A673 (cell line): ENCODE results near the gene PPM1N. TPM values are rescaled to one million over a fixed set of nuclear protein-coding genes. Genes with fewer than 3 reads are reported as not detected.

ENCODE experiments used
- BruUV-seq: library from RNA; stranded (reverse); fragments of 400-500 nt; replicated peaks from 2 replicates; lab custom pipeline; 2021; lab: Mats Ljungman, UMichigan
- CTCF ChIA-PET: fragments of 300-600 bp; sonication (Branson Sonifier 250); formaldehyde crosslinking; loops from one replicate; lab custom pipeline; 2022; ENCODE audit warnings: antibody characterized with exemption; lab: Charles Lee
- POLR2A ChIA-PET: fragments of 300-600 bp; sonication (Branson Sonifier 250); formaldehyde crosslinking; loops from one replicate; lab custom pipeline; 2022; ENCODE audit warnings: antibody characterized with exemption; ENCODE audit not compliant: low non-redundant PET; lab: Charles Lee
- DNase-seq: peaks from one replicate; pipeline ENCODE4 v3.0.0-alpha.2; 2015; ENCODE audit warnings: low spot score
- H3K27ac ChIP-seq: fragments of 200-600 bp; sonication (generic); 2 replicates; pipeline ENCODE4 v1.5.1; 2016; ENCODE audit warnings: mixed run types, low read depth, mild to moderate bottlenecking, mixed read lengths, antibody characterized with exemption, low read length; ENCODE audit not compliant: poor library complexity, severe bottlenecking
- H3K27me3 ChIP-seq: fragments of 200-600 bp; sonication (generic); replicated peaks from 2 replicates; pipeline ENCODE4 v1.6.1; 2017; ENCODE audit warnings: mixed run types, low read depth, mild to moderate bottlenecking, mixed read lengths, antibody characterized with exemption, low read length; ENCODE audit not compliant: insufficient read depth, poor library complexity
- H3K36me3 ChIP-seq: fragments of 200-600 bp; sonication (generic); 2 replicates; pipeline ENCODE4 v1.6.1; 2016; ENCODE audit warnings: mixed run types, mild to moderate bottlenecking, mixed read lengths, antibody characterized with exemption, low read length; ENCODE audit not compliant: insufficient read depth, poor library complexity, severe bottlenecking
- H3K4me1 ChIP-seq: fragments of 200-600 bp; sonication (generic); 2 replicates; pipeline ENCODE4 v1.6.1; 2017; ENCODE audit warnings: mixed run types, mild to moderate bottlenecking, mixed read lengths, antibody characterized with exemption, low read length; ENCODE audit not compliant: insufficient read depth, poor library complexity, severe bottlenecking
- H3K4me3 ChIP-seq: fragments of 200-600 bp; sonication (generic); 2 replicates; pipeline ENCODE4 v1.5.1; 2016; ENCODE audit warnings: low read depth, mixed run types, mild to moderate bottlenecking, mixed read lengths, low read length; ENCODE audit not compliant: poor library complexity, severe bottlenecking
- H3K9me3 ChIP-seq: fragments of 200-600 bp; sonication (generic); 2 replicates; pipeline ENCODE4 v1.6.1; 2016; ENCODE audit warnings: mixed run types, low read depth, mild to moderate bottlenecking, mixed read lengths, antibody characterized with exemption, low read length; ENCODE audit not compliant: poor library complexity, severe bottlenecking
- CTCF ChIP-seq: fragments of 300-800, 200-600 bp; sonication (generic); conservative IDR thresholded peaks from 2 replicates; pipeline ENCODE4 v1.5.1; 2017; ENCODE audit warnings: low read depth, mild to moderate bottlenecking, antibody characterized with exemption, low read length, moderate library complexity, mixed read lengths
- EZH2 ChIP-seq: fragments of 200-600 bp; sonication (generic); IDR thresholded peaks from 2 replicates; pipeline ENCODE4 v1.6.1; 2017; ENCODE audit warnings: borderline replicate concordance, low read depth, mild to moderate bottlenecking, mixed read lengths, antibody characterized with exemption, low read length; ENCODE audit not compliant: poor library complexity, severe bottlenecking
- intact Hi-C: fragments of 100-400 bp; cut with micrococcal nuclease; formaldehyde crosslinking; loops from one replicate; pipeline ENCODE4 v1.10.0; 2022; ENCODE audit not compliant: unreplicated experiment
- total RNA-seq: library from RNA; stranded (reverse); gene quantifications from 2 replicates; pipeline ENCODE4 v1.2.3, GENCODE V29; 2021

The PPM1N gene
- total RNA-seq, 1 experiment from 2014 or later, result 0.80 TPM

DNA sequence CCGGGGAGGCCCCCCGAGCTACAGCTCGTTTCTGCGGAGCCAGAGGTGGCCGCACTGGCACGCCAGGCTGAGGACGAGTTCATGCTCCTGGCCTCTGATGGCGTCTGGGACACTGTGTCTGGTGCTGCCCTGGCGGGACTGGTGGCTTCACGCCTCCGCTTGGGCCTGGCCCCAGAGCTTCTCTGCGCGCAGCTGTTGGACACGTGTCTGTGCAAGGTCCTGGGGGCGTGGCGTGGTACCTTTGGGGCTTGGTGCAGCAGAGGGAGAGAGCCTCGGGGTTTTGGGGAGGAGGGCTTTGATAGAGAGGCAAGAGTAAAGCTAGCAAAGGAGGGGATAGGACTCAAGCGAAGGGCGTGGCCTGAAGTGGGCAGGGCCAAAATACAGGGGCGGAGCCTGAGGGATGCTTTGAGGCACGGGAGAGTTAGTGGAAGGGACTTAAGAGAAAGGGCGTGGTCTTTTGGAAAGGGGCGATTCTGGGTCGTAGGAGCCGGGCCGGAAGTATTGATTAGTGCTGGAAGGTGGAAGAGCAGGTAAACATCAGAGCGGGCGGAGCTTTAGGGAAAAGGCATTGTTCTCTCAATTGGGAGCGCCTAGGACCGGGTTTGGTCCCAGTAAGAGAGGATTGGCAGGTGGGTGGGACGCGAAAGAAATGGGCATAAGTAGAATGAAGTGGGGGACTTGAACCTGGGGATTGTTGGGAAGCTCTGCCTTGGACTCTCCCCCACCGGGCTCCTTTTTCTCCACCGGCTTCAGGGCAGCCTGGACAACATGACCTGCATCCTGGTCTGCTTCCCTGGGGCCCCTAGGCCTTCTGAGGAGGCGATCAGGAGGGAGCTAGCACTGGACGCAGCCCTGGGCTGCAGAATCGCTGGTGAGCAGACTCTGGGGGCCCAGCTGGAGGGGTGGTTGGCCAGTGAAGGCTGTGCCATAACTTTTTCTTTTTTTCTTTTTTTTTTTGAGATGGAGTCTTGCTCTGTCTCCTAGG lies 1.2 kb downstream of the PPM1N start:
- DNase-seq, result peak; percentile 91
- Histone ChIP-seq H3K27me3 (no peaks in the 10 kb centered on the region), H3K9me3 (no peaks in the 10 kb centered on the region), H3K27ac (no peak overlapping the region), H3K36me3 (no peaks in the 10 kb centered on the region), H3K4me1 (peaks cover 16% of the 10 kb centered on the region), H3K4me3 (peak overlapping the region; percentile 33)
- ChIA-PET CTCF (interaction anchor here (0.7 to 0.9 kb wide), 2 partner anchors 14 to 20 kb away, joined by 3 read pairs; no protein-coding TSS in a partner anchor), POLR2A (no interaction called here)
- intact Hi-C loops, result no loop called here
- no peak for TF ChIP-seq EZH2
- no peak for TF ChIP-seq CTCF
- no TSS peak for BruUV-seq

- no peak for TF ChIP-seq CTCF
- no peak for TF ChIP-seq EZH2
- Histone ChIP-seq H3K36me3 (no peaks in the 10 kb centered on the region), H3K4me3 (no peak overlapping the region), H3K4me1 (peaks cover 18% of the 10 kb centered on the region), H3K27ac (no peak overlapping the region), H3K27me3 (no peaks in the 10 kb centered on the region), H3K9me3 (no peaks in the 10 kb centered on the region)
- ChIA-PET CTCF (interaction anchor here (0.7 kb wide), 1 partner anchor 22 kb away, joined by 3 read pairs; no protein-coding TSS in a partner anchor), POLR2A (interaction anchor here (0.5 kb wide), 1 partner anchor 222 kb away, joined by 7 read pairs; no protein-coding TSS in a partner anchor)
- no peak for DNase-seq
- no TSS peak for BruUV-seq
- intact Hi-C loops, result no loop called here
These were observed 2.9 kb downstream of the PPM1N start for GRCh38 chr19:45500918-45501729.

GRCh38 chr19:45501730-45502014 lies 3.4 kb downstream of the PPM1N start:
- CTCF ChIA-PET, result interaction anchor here (0.7 kb wide), 1 partner anchor 23 kb away, joined by 3 read pairs; no protein-coding TSS in a partner anchor

More at GRCh38 chr19:45501730-45502014, 3.4 kb downstream of the PPM1N start:
- Histone ChIP-seq H3K9me3 (no peaks in the 10 kb centered on the region), H3K4me1 (peaks cover 20% of the 10 kb centered on the region), H3K4me3 (no peak overlapping the region), H3K27ac (no peak overlapping the region), H3K27me3 (no peaks in the 10 kb centered on the region), H3K36me3 (no peaks in the 10 kb centered on the region)
- POLR2A ChIA-PET, result no interaction called here
- no TSS peak for BruUV-seq
- intact Hi-C loops, result no loop called here
- TF ChIP-seq EZH2 (no peak), CTCF (no peak)
- DNase-seq, result no peak
